ENCODE measurements around the gene ATP8A2.

The ATP8A2 gene

GRCh38 chr13:25827831-25828465 is 456.2 kb downstream of the ATP8A2 start:
- no peak overlapping the region for H3K9ac ChIP-seq (ENCODE audit: insufficient read length, low read depth)
- DNase-seq (ENCODE audit: low read depth, low spot score), result no peak
- no peaks in the 10 kb centered on the region for H3K27me3 ChIP-seq (ENCODE audit: insufficient read depth, insufficient read length)
- no peaks in the 10 kb centered on the region for H3K36me3 ChIP-seq (ENCODE audit: insufficient read depth, insufficient read length, low read length)
- no peak for TF ChIP-seq ZNF274 (IDR thresholded peaks at IDR 0.05; ENCODE audit: low read depth, low read length)
- no peak for TF ChIP-seq SUZ12 (IDR thresholded peaks at IDR 0.05; ENCODE audit: extremely low read depth, insufficient read depth, insufficient read length)
- TF ChIP-seq YY1 (IDR thresholded peaks at IDR 0.05; ENCODE audit: insufficient read depth, insufficient read length), result no peak
- H3K9me3 ChIP-seq (ENCODE audit: insufficient read depth, low read length), result no peaks in the 10 kb centered on the region
- no peak overlapping the region for H3K4me3 ChIP-seq (ENCODE audit: insufficient read length, low read depth)
- H3K4me1 ChIP-seq (ENCODE audit: insufficient read depth, insufficient read length), result no peaks in the 10 kb centered on the region

- no peak for DNase-seq (ENCODE audit: low read depth, low spot score)
- Histone ChIP-seq H3K36me3 (ENCODE audit: insufficient read depth, insufficient read length, low read length) (no peaks in the 10 kb centered on the region), H3K4me1 (ENCODE audit: insufficient read depth, insufficient read length) (no peaks in the 10 kb centered on the region), H3K4me3 (ENCODE audit: insufficient read length, low read depth) (no peak overlapping the region), H3K9ac (ENCODE audit: insufficient read length, low read depth) (no peak overlapping the region), H3K27me3 (ENCODE audit: insufficient read depth, insufficient read length) (no peaks in the 10 kb centered on the region), H3K9me3 (ENCODE audit: insufficient read depth, low read length) (no peaks in the 10 kb centered on the region)
- TF ChIP-seq YY1 (IDR thresholded peaks at IDR 0.05; ENCODE audit: insufficient read depth, insufficient read length) (no peak), SUZ12 (IDR thresholded peaks at IDR 0.05; ENCODE audit: extremely low read depth, insufficient read depth, insufficient read length) (no peak)
Observed at GRCh38 chr13:25833761-25834160, 462.0 kb downstream of the ATP8A2 start.

- Histone ChIP-seq H3K27me3 (ENCODE audit: insufficient read depth, insufficient read length) (no peaks in the 10 kb centered on the region), H3K36me3 (ENCODE audit: insufficient read depth, insufficient read length, low read length) (no peaks in the 10 kb centered on the region), H3K4me3 (ENCODE audit: insufficient read length, low read depth) (no peak overlapping the region), H3K9ac (ENCODE audit: insufficient read length, low read depth) (no peak overlapping the region), H3K4me1 (ENCODE audit: insufficient read depth, insufficient read length) (no peaks in the 10 kb centered on the region), H3K9me3 (ENCODE audit: insufficient read depth, low read length) (no peaks in the 10 kb centered on the region)
- no peak for DNase-seq (ENCODE audit: low read depth, low spot score)
- no peak for TF ChIP-seq YY1 (IDR thresholded peaks at IDR 0.05; ENCODE audit: insufficient read depth, insufficient read length)
- TF ChIP-seq ZNF274 (IDR thresholded peaks at IDR 0.05; ENCODE audit: low read depth, low read length), result no peak
- TF ChIP-seq SUZ12 (IDR thresholded peaks at IDR 0.05; ENCODE audit: extremely low read depth, insufficient read depth, insufficient read length), result no peak
Observed at GRCh38 chr13:25836574-25837336, 465.0 kb downstream of the ATP8A2 start.

DNA sequence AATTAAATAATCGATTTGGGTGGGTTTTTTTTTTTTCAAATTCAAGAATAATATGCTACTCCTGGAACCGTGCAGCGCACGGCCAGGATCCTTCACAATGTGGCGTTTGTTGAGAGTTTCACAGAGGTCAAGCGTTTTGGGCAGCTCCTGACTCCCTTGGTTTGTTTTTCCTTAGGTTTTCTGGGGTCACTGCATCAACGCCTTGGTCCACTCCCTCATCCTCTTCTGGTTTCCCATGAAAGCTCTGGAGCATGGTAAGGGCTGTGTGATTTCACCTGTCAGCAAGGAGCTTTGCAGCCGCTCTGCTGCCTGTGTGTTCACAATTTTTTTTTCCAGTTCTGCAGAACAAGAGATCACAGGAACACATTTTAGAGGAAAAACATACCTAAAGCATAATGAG is 467.6 kb downstream of the ATP8A2 start:
- Histone ChIP-seq H3K9me3 (ENCODE audit: insufficient read depth, low read length) (no peaks in the 10 kb centered on the region), H3K27me3 (ENCODE audit: insufficient read depth, insufficient read length) (no peaks in the 10 kb centered on the region), H3K36me3 (ENCODE audit: insufficient read depth, insufficient read length, low read length) (no peaks in the 10 kb centered on the region), H3K4me3 (ENCODE audit: insufficient read length, low read depth) (no peak overlapping the region), H3K9ac (ENCODE audit: insufficient read length, low read depth) (no peak overlapping the region), H3K4me1 (ENCODE audit: insufficient read depth, insufficient read length) (no peaks in the 10 kb centered on the region)
- no peak for TF ChIP-seq ZNF274 (IDR thresholded peaks at IDR 0.05; ENCODE audit: low read depth, low read length)
- no peak for TF ChIP-seq YY1 (IDR thresholded peaks at IDR 0.05; ENCODE audit: insufficient read depth, insufficient read length)
- no peak for DNase-seq (ENCODE audit: low read depth, low spot score)

GRCh38 chr13:25840261-25840660 is 468.5 kb downstream of the ATP8A2 start:
- Histone ChIP-seq H3K4me1 (ENCODE audit: insufficient read depth, insufficient read length) (no peaks in the 10 kb centered on the region), H3K9ac (ENCODE audit: insufficient read length, low read depth) (no peak overlapping the region), H3K27me3 (ENCODE audit: insufficient read depth, insufficient read length) (no peaks in the 10 kb centered on the region), H3K9me3 (ENCODE audit: insufficient read depth, low read length) (no peaks in the 10 kb centered on the region), H3K36me3 (ENCODE audit: insufficient read depth, insufficient read length, low read length) (no peaks in the 10 kb centered on the region), H3K4me3 (ENCODE audit: insufficient read length, low read depth) (no peak overlapping the region)
- TF ChIP-seq SUZ12 (IDR thresholded peaks at IDR 0.05; ENCODE audit: extremely low read depth, insufficient read depth, insufficient read length) (no peak), YY1 (IDR thresholded peaks at IDR 0.05; ENCODE audit: insufficient read depth, insufficient read length) (no peak), ZNF274 (IDR thresholded peaks at IDR 0.05; ENCODE audit: low read depth, low read length) (no peak)
- DNase-seq (ENCODE audit: low read depth, low spot score), result no peak

- TF ChIP-seq ZNF274 (IDR thresholded peaks at IDR 0.05; ENCODE audit: low read depth, low read length), result no peak
- TF ChIP-seq SUZ12 (IDR thresholded peaks at IDR 0.05; ENCODE audit: extremely low read depth, insufficient read depth, insufficient read length), result no peak
- TF ChIP-seq YY1 (IDR thresholded peaks at IDR 0.05; ENCODE audit: insufficient read depth, insufficient read length), result no peak
- Histone ChIP-seq H3K9me3 (ENCODE audit: insufficient read depth, low read length) (no peaks in the 10 kb centered on the region), H3K36me3 (ENCODE audit: insufficient read depth, insufficient read length, low read length) (no peaks in the 10 kb centered on the region), H3K4me3 (ENCODE audit: insufficient read length, low read depth) (no peak overlapping the region), H3K27me3 (ENCODE audit: insufficient read depth, insufficient read length) (no peaks in the 10 kb centered on the region), H3K4me1 (ENCODE audit: insufficient read depth, insufficient read length) (no peaks in the 10 kb centered on the region), H3K9ac (ENCODE audit: insufficient read length, low read depth) (no peak overlapping the region)
- no peak for DNase-seq (ENCODE audit: low read depth, low spot score)
Observed at GRCh38 chr13:25840931-25841330, 469.2 kb downstream of the ATP8A2 start.

GRCh38 chr13:25843692-25844091 is 471.9 kb downstream of the ATP8A2 start:
- Histone ChIP-seq H3K4me1 (ENCODE audit: insufficient read depth, insufficient read length) (no peaks in the 10 kb centered on the region), H3K9ac (ENCODE audit: insufficient read length, low read depth) (no peak overlapping the region), H3K36me3 (ENCODE audit: insufficient read depth, insufficient read length, low read length) (no peaks in the 10 kb centered on the region), H3K4me3 (ENCODE audit: insufficient read length, low read depth) (no peak overlapping the region), H3K9me3 (ENCODE audit: insufficient read depth, low read length) (no peaks in the 10 kb centered on the region), H3K27me3 (ENCODE audit: insufficient read depth, insufficient read length) (no peaks in the 10 kb centered on the region)
- no peak for DNase-seq (ENCODE audit: low read depth, low spot score)
- TF ChIP-seq ZNF274 (IDR thresholded peaks at IDR 0.05; ENCODE audit: low read depth, low read length), result no peak
- TF ChIP-seq YY1 (IDR thresholded peaks at IDR 0.05; ENCODE audit: insufficient read depth, insufficient read length), result no peak
- no peak for TF ChIP-seq SUZ12 (IDR thresholded peaks at IDR 0.05; ENCODE audit: extremely low read depth, insufficient read depth, insufficient read length)

Data from NT2/D1 (cell line).